WI38 (cell line): Measurements from ENCODE around the gene CASQ1.

Source experiments
- H3K4me3 ChIP-seq: 2 replicates; pipeline ENCODE4 v1.5.1; 2011; ENCODE audit warnings: low read depth, mild to moderate bottlenecking, control low read depth, low read length
- CTCF ChIP-seq: IDR thresholded peaks from 2 replicates; pipeline ENCODE4 v1.5.1; 2012; ENCODE audit warnings: low read depth, mild to moderate bottlenecking, control low read depth, low read length

CASQ1 gene

GRCh38 chr1:160189649-160190625 is at the start of gene CASQ1:
Gene CASQ1, plus strand, starts transcription at chr1:160190575. Its CDS starts 177 bp downstream, at chr1:160190752.
- no peak within 1 kb of the TSS for H3K4me3 ChIP-seq
- no peak for TF ChIP-seq CTCF

GRCh38 chr1:160143695-160144094 is 46.7 kb upstream of the CASQ1 start:
- no peak for TF ChIP-seq CTCF
- no peak overlapping the region for H3K4me3 ChIP-seq

- no peak for TF ChIP-seq CTCF
- H3K4me3 ChIP-seq: no peak overlapping the region
Measured at GRCh38 chr1:160144921-160145320, 45.5 kb upstream of the CASQ1 start.

- H3K4me3 ChIP-seq: no peak overlapping the region
Measured at GRCh38 chr1:160146107-160146506, 44.3 kb upstream of the CASQ1 start.

GRCh38 chr1:160148121-160148520 is 42.3 kb upstream of the CASQ1 start:
- no peak for TF ChIP-seq CTCF
- H3K4me3 ChIP-seq: no peak overlapping the region

More at GRCh38 chr1:160146107-160146506, 44.3 kb upstream of the CASQ1 start:
- no peak for TF ChIP-seq CTCF

GRCh38 chr1:160149233-160149632 is 41.1 kb upstream of the CASQ1 start:
- no peak for TF ChIP-seq CTCF
- no peak overlapping the region for H3K4me3 ChIP-seq

GRCh38 chr1:160149716-160150115 is 40.7 kb upstream of the CASQ1 start:
- TF ChIP-seq CTCF: no peak
- no peak overlapping the region for H3K4me3 ChIP-seq
